ENCODE data around the gene MYO10.
A peak's percentile ranks its signal among the peaks of the same experiment; 100 is the strongest.

MYO10 gene

GRCh38 chr5:16792598-16793275 is 143.4 kb downstream of the MYO10 start (continued):
- TF ChIP-seq PATZ1 (CRISPR knock-in tag; IDR thresholded peaks at IDR 0.05; ENCODE audit: borderline replicate concordance) (no peak), ISL1 (CRISPR knock-in tag; IDR thresholded peaks at IDR 0.05) (no peak), CREB5 (CRISPR knock-in tag; IDR thresholded peaks at IDR 0.05; ENCODE audit: low read depth) (no peak), ZNF565 (CRISPR knock-in tag; conservative IDR thresholded peaks at IDR 0.05; ENCODE audit: low read depth) (no peak)

GRCh38 chr5:16791904-16792597 is 144.0 kb downstream of the MYO10 start:
- no peak for TF ChIP-seq RARB (CRISPR knock-in tag; IDR thresholded peaks at IDR 0.05)
- no peak for TF ChIP-seq PATZ1 (CRISPR knock-in tag; IDR thresholded peaks at IDR 0.05; ENCODE audit: borderline replicate concordance)

GRCh38 chr5:16791036-16791705 is 144.9 kb downstream of the MYO10 start:
- TF ChIP-seq TOX (CRISPR knock-in tag; IDR thresholded peaks at IDR 0.05; ENCODE audit: borderline replicate concordance) (no peak), PATZ1 (CRISPR knock-in tag; IDR thresholded peaks at IDR 0.05; ENCODE audit: borderline replicate concordance) (no peak), ZFP30 (CRISPR knock-in tag; IDR thresholded peaks at IDR 0.05) (no peak), TSHZ2 (CRISPR knock-in tag; IDR thresholded peaks at IDR 0.05) (no peak), TCF4 (CRISPR knock-in tag; IDR thresholded peaks at IDR 0.05; ENCODE audit: borderline replicate concordance) (no peak), BACH2 (CRISPR knock-in tag; IDR thresholded peaks at IDR 0.05; ENCODE audit: borderline replicate concordance) (no peak), ZNF8 (CRISPR knock-in tag; IDR thresholded peaks at IDR 0.05) (no peak), OSR1 (CRISPR knock-in tag; IDR thresholded peaks at IDR 0.05) (no peak)
- ATAC-seq, result peak; percentile 78

More at GRCh38 chr5:16791904-16792597, 144.0 kb downstream of the MYO10 start:
- ATAC-seq, result no peak; the same call in 2 of the 3 replicates

GRCh38 chr5:16788957-16789356 is 147.1 kb downstream of the MYO10 start:
- TF ChIP-seq CSRNP3 (CRISPR knock-in tag; IDR thresholded peaks at IDR 0.05), result no peak
- ATAC-seq, result no peak
